Spinal cord (tissue), 10 donors: ENCODE measurements around the gene ROBO2. TPM values are rescaled to one million over a fixed set of nuclear protein-coding genes. Genes with fewer than 3 reads are reported as not detected.
A peak's percentile ranks its signal among the peaks of the same experiment; 100 is the strongest.

Experiments
- DNase-seq, 6 donors: peaks; one replicate each; pipeline versions ENCODE4 v3.0.0 to v3.0.0-alpha.2; 2013 to 2015; ENCODE audit warnings: low spot score in 6 of 6, low read depth in 4 of 6
- H3K27ac ChIP-seq: one replicate; pipeline ENCODE4 v1.5.1; 2013; ENCODE audit warnings: low read depth, low read length, control low read depth
- H3K27me3 ChIP-seq: one replicate; pipeline ENCODE4 v1.6.1; 2013; ENCODE audit warnings: low read length; ENCODE audit not compliant: control insufficient read depth, insufficient read depth
- H3K36me3 ChIP-seq: one replicate; pipeline ENCODE4 v1.6.1; 2013; ENCODE audit warnings: low read length; ENCODE audit not compliant: control insufficient read depth, insufficient read depth
- H3K4me1 ChIP-seq: one replicate; pipeline ENCODE4 v1.6.1; 2013; ENCODE audit warnings: low read length; ENCODE audit not compliant: control insufficient read depth, insufficient read depth
- H3K4me3 ChIP-seq: one replicate; pipeline ENCODE4 v1.5.1; 2013; ENCODE audit warnings: low read depth, low read length, control low read depth
- H3K9me3 ChIP-seq: one replicate; pipeline ENCODE4 v1.6.1; 2013; ENCODE audit warnings: low read length; ENCODE audit not compliant: control insufficient read depth, insufficient read depth
- WGBS: methylation state at CpG from one replicate; pipeline ENCODE4 v1.1.5; 2013; ENCODE audit warnings: missing lambda C conversion rate; ENCODE audit not compliant: insufficient coverage; 5-methylcytosine and 5-hydroxymethylcytosine counted together
- polyA plus RNA-seq, 2 donors: library from polyadenylated mRNA; unstranded; fragments of 120-200 nt; gene quantifications; one replicate each; pipeline ENCODE4 v1.2.1, GENCODE V29; 2013; ENCODE audit not compliant: insufficient read length in 2 of 2
- total RNA-seq, 2 donors: library from RNA; depleted of rRNA in 1 of 2; stranded (reverse); fragments of 120-200 nt in 1 of 2; fragments of >200 nt in 1 of 2; gene quantifications; one replicate each; pipeline versions ENCODE4 v1.2.3 to v1.2.4, GENCODE V29; 2013 to 2014
- donor health status: healthy.

The ROBO2 gene
- total and polyA plus RNA-seq, 4 donors, result 75.0 to 196 (median 114) TPM

DNA sequence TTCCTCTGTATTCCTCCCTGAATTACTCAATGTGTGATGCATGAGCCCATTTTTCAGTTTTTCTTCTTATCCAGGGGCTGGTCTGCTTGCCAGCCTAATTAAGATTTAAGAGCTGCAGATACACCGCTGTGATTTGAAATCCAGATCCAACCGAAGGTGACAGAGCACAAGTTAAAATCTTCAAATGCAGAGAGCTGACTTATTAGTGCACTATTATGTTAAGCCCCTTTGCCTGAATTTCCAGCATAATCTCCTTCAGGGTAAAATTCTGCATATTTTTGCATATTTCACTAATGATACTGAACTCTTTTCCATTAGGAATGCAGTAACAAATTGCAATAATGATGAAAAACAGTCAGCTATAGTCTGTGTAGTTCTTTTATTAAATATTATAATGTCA, 583.6 kb downstream of the ROBO2 start:
- H3K36me3 ChIP-seq, result peaks cover 7% of the 10 kb centered on the region
- no peaks in the 10 kb centered on the region for H3K27me3 ChIP-seq
- H3K4me3 ChIP-seq, result no peak overlapping the region
- no peak for DNase-seq
- H3K9me3 ChIP-seq, result no peaks in the 10 kb centered on the region
- WGBS, result 74% methylated on average over 2 of the region's 2 CpGs
- H3K27ac ChIP-seq, result no peak overlapping the region
- no peaks in the 10 kb centered on the region for H3K4me1 ChIP-seq

DNA sequence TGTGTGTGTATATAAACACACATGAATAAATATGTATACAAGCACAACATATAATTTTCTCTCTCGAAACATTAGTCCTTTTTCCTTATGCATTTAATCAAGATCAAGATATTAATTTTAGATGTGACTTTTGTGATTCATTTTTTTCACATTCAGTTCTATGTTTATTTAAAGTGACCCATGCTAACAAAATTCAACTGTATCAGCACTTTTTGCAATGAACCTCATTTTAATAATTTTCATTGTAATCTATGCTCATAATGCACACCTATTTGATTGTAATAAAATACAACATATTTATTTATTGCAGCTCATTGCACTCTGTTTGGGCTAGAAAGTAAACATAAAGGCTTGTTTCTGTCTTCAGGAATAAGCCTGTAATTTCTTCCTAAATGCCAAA, 586.3 kb downstream of the ROBO2 start:
- H3K36me3 ChIP-seq, result peaks cover under 1% of the 10 kb centered on the region
- no peak overlapping the region for H3K27ac ChIP-seq
- no peak for DNase-seq
- no peak overlapping the region for H3K4me3 ChIP-seq
- no peaks in the 10 kb centered on the region for H3K4me1 ChIP-seq
- H3K9me3 ChIP-seq, result no peaks in the 10 kb centered on the region
- WGBS, result no CpG with 5 or more reads among the region's 1 CpG
- no peaks in the 10 kb centered on the region for H3K27me3 ChIP-seq

DNA sequence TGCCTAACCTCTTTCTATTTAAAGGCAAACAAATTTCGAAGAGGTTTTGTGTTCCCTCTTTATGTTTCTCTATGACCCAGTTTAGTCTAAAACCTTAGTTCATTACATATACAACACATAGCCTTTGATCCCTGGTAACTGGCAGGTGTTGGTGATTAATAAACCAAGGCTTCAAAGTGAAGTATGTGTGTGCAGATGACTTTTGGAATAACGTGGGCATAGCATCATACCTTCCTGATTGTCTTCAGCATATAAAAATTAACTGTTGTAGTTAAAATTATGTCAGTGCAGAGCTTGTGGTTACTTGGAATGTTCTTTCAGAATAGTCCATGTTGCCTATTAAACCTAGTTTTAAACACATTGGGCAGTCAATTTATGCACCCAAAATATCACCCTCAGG, 608.3 kb downstream of the ROBO2 start:
- Histone ChIP-seq H3K27me3 (no peaks in the 10 kb centered on the region), H3K36me3 (no peaks in the 10 kb centered on the region), H3K9me3 (no peaks in the 10 kb centered on the region), H3K27ac (no peak overlapping the region), H3K4me3 (no peak overlapping the region), H3K4me1 (no peaks in the 10 kb centered on the region)
- no CpG with 5 or more reads among the region's 2 CpGs for WGBS
- DNase-seq, result no peak

DNA sequence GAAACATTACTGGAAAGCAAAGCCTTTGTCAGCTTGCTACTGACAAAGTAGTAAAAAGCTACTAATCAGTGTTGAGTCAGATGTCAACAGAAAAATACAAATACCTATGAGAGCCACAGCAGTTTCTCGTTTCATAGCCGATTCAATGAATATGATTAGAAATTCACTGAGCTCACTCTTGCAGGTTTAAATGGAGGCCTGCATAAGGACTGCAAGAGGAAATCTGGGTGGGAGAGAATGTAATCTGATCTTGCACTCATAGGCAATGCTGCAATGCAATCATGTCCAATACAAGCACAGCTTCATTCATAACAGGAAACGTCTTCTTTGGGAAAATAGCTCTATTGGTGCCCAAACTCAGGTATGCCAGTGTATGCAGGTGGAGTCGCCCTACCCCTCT, 608.8 kb downstream of the ROBO2 start:
- Histone ChIP-seq H3K4me3 (no peak overlapping the region), H3K27ac (no peak overlapping the region), H3K27me3 (no peaks in the 10 kb centered on the region), H3K9me3 (no peaks in the 10 kb centered on the region), H3K36me3 (no peaks in the 10 kb centered on the region), H3K4me1 (no peaks in the 10 kb centered on the region)
- WGBS, result no CpG with 5 or more reads among the region's 4 CpGs
- DNase-seq, result no peak

DNA sequence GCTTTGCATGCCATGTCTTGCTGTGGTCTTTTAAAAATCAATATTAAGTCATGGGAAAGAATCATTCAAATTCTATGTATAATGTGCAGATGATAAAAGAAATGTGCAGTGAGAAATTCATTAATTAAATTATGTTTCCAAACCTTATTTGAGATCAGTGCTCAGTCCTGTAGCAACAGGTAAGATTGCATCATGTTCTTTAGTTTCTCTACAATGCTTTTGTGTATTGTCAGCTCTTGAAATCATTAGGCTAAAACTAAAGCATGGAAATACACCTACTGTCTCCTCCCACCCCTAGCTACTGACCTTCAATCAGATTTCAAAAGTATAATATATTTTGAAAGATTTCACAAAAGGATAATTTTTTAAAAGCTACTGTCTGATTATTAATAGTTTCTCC, 612.7 kb downstream of the ROBO2 start:
- Histone ChIP-seq H3K4me1 (no peaks in the 10 kb centered on the region), H3K27ac (no peak overlapping the region), H3K4me3 (no peak overlapping the region), H3K27me3 (no peaks in the 10 kb centered on the region), H3K9me3 (no peaks in the 10 kb centered on the region), H3K36me3 (no peaks in the 10 kb centered on the region)
- DNase-seq, result no peak

DNA sequence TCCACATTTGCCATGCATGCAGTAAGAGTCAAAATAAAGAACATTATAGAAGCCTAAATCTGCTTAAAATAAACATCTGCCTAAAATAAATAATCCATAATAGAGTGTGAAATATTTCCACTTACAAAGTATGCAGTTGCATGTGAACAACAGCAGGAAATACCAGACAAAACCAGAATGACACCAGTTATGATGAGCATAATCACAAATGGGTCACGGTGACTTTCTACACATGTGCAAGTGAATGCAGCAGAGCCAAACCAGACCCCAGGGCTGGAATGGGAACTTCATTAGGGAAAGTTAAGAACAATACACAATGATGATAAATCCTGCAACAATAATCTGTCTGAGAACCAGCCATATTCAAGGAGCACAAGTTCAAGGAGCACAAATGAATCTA, 615.5 kb downstream of the ROBO2 start:
- Histone ChIP-seq H3K9me3 (no peaks in the 10 kb centered on the region), H3K4me1 (no peaks in the 10 kb centered on the region), H3K36me3 (no peaks in the 10 kb centered on the region), H3K27ac (no peak overlapping the region), H3K4me3 (no peak overlapping the region), H3K27me3 (no peaks in the 10 kb centered on the region)
- WGBS, result 100% methylated on average over 1 of the region's 1 CpG
- no peak for DNase-seq

DNA sequence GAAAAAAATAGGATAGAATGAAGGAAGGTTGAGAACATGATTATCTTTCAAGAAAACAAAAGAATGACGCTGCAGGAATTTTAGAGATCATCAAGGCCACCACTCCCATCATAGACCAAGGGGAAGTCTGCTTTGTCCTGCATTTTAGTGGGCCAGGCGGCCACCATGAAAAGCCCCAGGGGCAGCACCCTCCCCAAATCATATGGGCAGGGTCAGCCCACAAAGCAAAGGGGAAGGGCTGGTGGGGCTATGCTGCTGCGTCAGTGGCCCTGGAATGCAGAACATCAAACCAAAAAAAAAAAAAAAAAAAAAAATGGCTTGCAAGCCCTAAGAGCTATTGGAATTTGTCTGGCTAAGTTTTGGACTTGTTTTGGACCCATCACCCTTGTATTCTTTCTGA, 620.8 kb downstream of the ROBO2 start:
- WGBS, result 100% methylated on average over 1 of the region's 3 CpGs
- DNase-seq, result no peak
- Histone ChIP-seq H3K27me3 (no peaks in the 10 kb centered on the region), H3K4me3 (no peak overlapping the region), H3K4me1 (no peaks in the 10 kb centered on the region), H3K9me3 (peaks cover 2% of the 10 kb centered on the region), H3K36me3 (no peaks in the 10 kb centered on the region), H3K27ac (no peak overlapping the region)

DNA sequence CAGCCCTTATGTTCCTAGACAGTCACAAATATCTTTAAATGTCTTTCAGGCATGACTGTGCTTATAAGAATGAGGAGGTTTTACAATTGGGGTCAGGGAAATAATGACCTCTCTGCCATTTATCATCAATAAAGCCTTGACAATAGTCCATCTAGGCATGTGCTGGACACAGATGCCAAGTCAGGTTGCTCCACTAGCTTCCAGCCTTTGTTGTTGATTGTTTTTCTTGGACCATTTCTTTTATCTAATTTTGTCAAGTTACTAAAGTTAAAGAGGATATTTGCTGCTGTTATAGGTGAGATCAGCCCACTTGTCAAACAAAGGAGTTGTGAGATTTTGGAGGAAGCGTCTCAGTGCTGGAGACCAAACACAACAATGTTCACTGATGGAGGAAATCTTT, 628.0 kb downstream of the ROBO2 start:
- Histone ChIP-seq H3K4me3 (no peak overlapping the region), H3K36me3 (no peaks in the 10 kb centered on the region), H3K4me1 (no peaks in the 10 kb centered on the region), H3K27me3 (no peaks in the 10 kb centered on the region), H3K27ac (no peak overlapping the region), H3K9me3 (no peaks in the 10 kb centered on the region)
- WGBS, result 14% methylated on average over 1 of the region's 1 CpG
- no peak for DNase-seq

DNA sequence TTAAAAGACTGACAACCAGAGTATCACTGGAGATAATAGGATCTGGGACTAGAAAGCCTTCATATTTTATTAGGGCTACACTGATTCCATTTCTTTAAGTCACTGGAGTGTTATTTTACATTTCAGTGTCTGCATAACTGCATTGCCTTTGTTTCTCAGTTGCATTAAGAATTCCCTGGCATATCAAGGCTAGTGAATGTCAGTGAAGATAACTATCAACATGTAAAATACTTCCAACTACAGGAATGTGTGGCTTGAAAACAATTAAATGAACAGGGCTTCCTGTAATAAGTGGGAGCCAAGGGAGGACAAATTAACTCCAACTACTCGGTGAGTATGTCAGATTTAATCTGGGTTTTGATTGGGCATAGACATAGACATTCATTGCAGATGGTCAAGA, 628.5 kb downstream of the ROBO2 start:
- H3K4me1 ChIP-seq, result no peaks in the 10 kb centered on the region
- H3K36me3 ChIP-seq, result no peaks in the 10 kb centered on the region
- no CpG with 5 or more reads among the region's 1 CpG for whole genome bisulfite sequencing
- no peak overlapping the region for H3K27ac ChIP-seq
- no peak overlapping the region for H3K4me3 ChIP-seq
- H3K27me3 ChIP-seq, result no peaks in the 10 kb centered on the region
- H3K9me3 ChIP-seq, result no peaks in the 10 kb centered on the region
- peak in 1 of 6 donors; percentile 28 for DNase-seq

DNA sequence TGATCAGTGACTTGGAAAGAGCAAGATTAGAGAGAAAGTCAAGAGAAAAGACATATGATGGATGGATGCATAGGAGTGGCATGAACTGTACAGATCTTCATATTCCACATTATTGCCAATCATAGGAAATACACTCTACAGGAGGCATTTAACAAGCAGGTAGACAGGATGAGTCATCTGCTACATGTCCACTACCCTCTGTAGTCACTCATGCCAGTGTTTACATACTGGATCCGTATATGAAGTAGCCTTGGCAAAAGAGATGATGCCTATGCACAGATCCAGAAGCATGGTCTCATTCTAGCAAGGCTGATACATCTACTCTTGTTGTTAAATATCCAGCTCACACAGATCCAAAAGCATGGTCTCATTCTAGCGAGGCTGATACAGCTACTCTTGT, 632.1 kb downstream of the ROBO2 start:
- no peaks in the 10 kb centered on the region for H3K9me3 ChIP-seq
- 96% methylated on average over 2 of the region's 2 CpGs for WGBS
- H3K27me3 ChIP-seq, result no peaks in the 10 kb centered on the region
- no peak overlapping the region for H3K4me3 ChIP-seq
- H3K36me3 ChIP-seq, result no peaks in the 10 kb centered on the region
- no peaks in the 10 kb centered on the region for H3K4me1 ChIP-seq
- no peak overlapping the region for H3K27ac ChIP-seq
- no peak for DNase-seq
